ENCODE measurements around the gene HDAC11. TPM values are rescaled to one million over a fixed set of nuclear protein-coding genes. Genes with fewer than 3 reads are reported as not detected.

Gene HDAC11
- total RNA-seq, 2 donors from 2014 or later, result 24.0 to 36.1 TPM

- Histone ChIP-seq H3K27ac (no peak overlapping the region), H3K4me1 (no peaks in the 10 kb centered on the region), H3K27me3 (no peaks in the 10 kb centered on the region), H3K9ac (ENCODE audit: low read depth in 2 of 2, low read length in 2 of 2) (no peak overlapping the region), H3K4me3 (no peak overlapping the region), H3K36me3 (no peaks in the 10 kb centered on the region), H3K9me3 (no peaks in the 10 kb centered on the region)
- TF ChIP-seq CTCF (IDR thresholded peaks at IDR 0.05), result no peak
- intact Hi-C loops (cut with DNase I), result no loop called here
- DNase-seq, result no peak
Observed at GRCh38 chr3:13501958-13502790, 22.1 kb downstream of the HDAC11 start.

GRCh38 chr3:13502791-13503060, 22.6 kb downstream of the HDAC11 start:
- Histone ChIP-seq H3K4me3 (no peak overlapping the region), H3K27me3 (no peaks in the 10 kb centered on the region), H3K9me3 (no peaks in the 10 kb centered on the region), H3K4me1 (no peaks in the 10 kb centered on the region), H3K36me3 (no peaks in the 10 kb centered on the region), H3K9ac (ENCODE audit: low read depth in 2 of 2, low read length in 2 of 2) (no peak overlapping the region), H3K27ac (no peak overlapping the region)
- no peak for DNase-seq
- TF ChIP-seq CTCF (IDR thresholded peaks at IDR 0.05), result no peak
- intact Hi-C loops (cut with DNase I), result no loop called here

- H3K27ac ChIP-seq, result no peak overlapping the region
- no peak overlapping the region for H3K4me3 ChIP-seq
- intact Hi-C loops (cut with DNase I), result no loop called here
- H3K36me3 ChIP-seq, result no peaks in the 10 kb centered on the region
- H3K4me1 ChIP-seq, result no peaks in the 10 kb centered on the region
- H3K9me3 ChIP-seq, result no peaks in the 10 kb centered on the region
- H3K27me3 ChIP-seq, result no peaks in the 10 kb centered on the region
- DNase-seq, result no peak
- TF ChIP-seq CTCF (IDR thresholded peaks at IDR 0.05), result no peak
- no peak overlapping the region for H3K9ac ChIP-seq (ENCODE audit: low read depth in 2 of 2, low read length in 2 of 2)
Observed at GRCh38 chr3:13504161-13504831, 24.2 kb downstream of the HDAC11 start.

GRCh38 chr3:13505147-13506130, 25.3 kb downstream of the HDAC11 start:
- no peak overlapping the region for H3K27ac ChIP-seq
- intact Hi-C loops (cut with DNase I), result no loop called here
- no peak overlapping the region for H3K4me3 ChIP-seq
- H3K4me1 ChIP-seq, result no peaks in the 10 kb centered on the region
- no peaks in the 10 kb centered on the region for H3K27me3 ChIP-seq
- H3K36me3 ChIP-seq, result no peaks in the 10 kb centered on the region
- TF ChIP-seq CTCF (IDR thresholded peaks at IDR 0.05), result no peak
- no peak for DNase-seq
- no peak overlapping the region for H3K9ac ChIP-seq (ENCODE audit: low read depth in 2 of 2, low read length in 2 of 2)
- no peaks in the 10 kb centered on the region for H3K9me3 ChIP-seq

GRCh38 chr3:13506239-13506638, 26.1 kb downstream of the HDAC11 start:
- Histone ChIP-seq H3K36me3 (no peaks in the 10 kb centered on the region), H3K4me3 (no peak overlapping the region), H3K9me3 (no peaks in the 10 kb centered on the region), H3K9ac (ENCODE audit: low read depth in 2 of 2, low read length in 2 of 2) (no peak overlapping the region), H3K4me1 (no peaks in the 10 kb centered on the region), H3K27me3 (no peaks in the 10 kb centered on the region), H3K27ac (no peak overlapping the region)
- intact Hi-C loops (cut with DNase I), result no loop called here
- TF ChIP-seq CTCF (IDR thresholded peaks at IDR 0.05), result no peak
- DNase-seq, result no peak

All from colonic mucosa (tissue), 4 donors.